Activated CD4-positive, alpha-beta T cell treated with anti-CD3 and anti-CD28 coated beads for 36 hours (primary cell): ENCODE data around the gene XDH. TPM values are rescaled to one million over a fixed set of nuclear protein-coding genes. Genes with fewer than 3 reads are reported as not detected.

Source experiments
- ATAC-seq: fragments of 200-7000 bp; cut with Tn5 transposase; one replicate; pipeline ENCODE4 v1.10.0; 2021; ENCODE audit warnings: mild to moderate bottlenecking, moderate library complexity
- CTCF ChIA-PET: fragments of 350-600 bp; sonication (Branson Sonifier 250); formaldehyde crosslinking; loops from one replicate; lab custom pipeline; 2021; ENCODE audit warnings: antibody characterized with exemption; lab: Charles Lee
- POLR2A ChIA-PET: fragments of 350-600 bp; sonication (Branson Sonifier 250); formaldehyde crosslinking; loops from one replicate; lab custom pipeline; 2021; ENCODE audit warnings: antibody characterized with exemption, inconsistent platforms; lab: Charles Lee
- DNase-seq: peaks from one replicate; pipeline ENCODE4 v3.0.0-alpha.2; 2020
- H3K27ac Mint-ChIP-seq: one replicate; pipeline ENCODE4 v1.8.0; 2021; ENCODE audit warnings: mixed read lengths
- H3K27me3 Mint-ChIP-seq: one replicate; pipeline ENCODE4 v1.8.0; 2021; ENCODE audit warnings: mixed read lengths
- H3K36me3 Mint-ChIP-seq: one replicate; pipeline ENCODE4 v1.8.0; 2021; ENCODE audit warnings: low read depth, mixed read lengths
- H3K4me1 Mint-ChIP-seq: one replicate; pipeline ENCODE4 v1.8.0; 2021; ENCODE audit warnings: mixed read lengths
- H3K4me3 Mint-ChIP-seq: one replicate; pipeline ENCODE4 v1.8.0; 2021; ENCODE audit warnings: mild to moderate bottlenecking, moderate library complexity, mixed read lengths
- H3K9me3 Mint-ChIP-seq: one replicate; pipeline ENCODE4 v1.8.0; 2021; ENCODE audit warnings: low read depth, mixed read lengths
- intact Hi-C, 2 experiments: fragments of 100-400 bp; cut with DNase I in 1 of 2; cut with micrococcal nuclease in 1 of 2; formaldehyde crosslinking; loops; one replicate each; pipeline versions ENCODE4 v1.14.2 to v1.15.1; 2022 to 2024; cut with DNase I, micrococcal nuclease
- total RNA-seq, 2 experiments: library from RNA; stranded (reverse); gene quantifications; one replicate each; pipeline ENCODE4 v1.2.3, GENCODE V29; 2021

Gene XDH
- total RNA-seq, 2 experiments from 2014 or later = 0.11 TPM; not detected in 1

GRCh38 chr2:31426096-31426495, 11.6 kb upstream of the XDH start:
- ATAC-seq = no peak
- intact Hi-C loops = no loop called here
- Mint-ChIP-seq H3K27ac (no peak overlapping the region), H3K27me3 (peaks cover 16% of the 10 kb centered on the region), H3K9me3 (peaks cover 1% of the 10 kb centered on the region), H3K4me1 (peaks cover 18% of the 10 kb centered on the region), H3K4me3 (no peak overlapping the region), H3K36me3 (no peaks in the 10 kb centered on the region)
- CTCF ChIA-PET = no interaction called here
- DNase-seq = no peak
- POLR2A ChIA-PET = no interaction called here

- no peak for ATAC-seq
- ChIA-PET CTCF (no interaction called here), POLR2A (no interaction called here)
- peaks cover under 1% of the 10 kb centered on the region for H3K4me1 Mint-ChIP-seq
- H3K9me3 Mint-ChIP-seq = peaks cover 21% of the 10 kb centered on the region
- intact Hi-C loops = no loop called here
- no peak overlapping the region for H3K4me3 Mint-ChIP-seq
- H3K36me3 Mint-ChIP-seq = no peaks in the 10 kb centered on the region
- DNase-seq = no peak
- no peak overlapping the region for H3K27ac Mint-ChIP-seq
- H3K27me3 Mint-ChIP-seq = peaks cover 7% of the 10 kb centered on the region
Observed at GRCh38 chr2:31421634-31422033, 7.1 kb upstream of the XDH start.

- H3K4me3 Mint-ChIP-seq = no peak overlapping the region
- POLR2A ChIA-PET = no interaction called here
- H3K9me3 Mint-ChIP-seq = peaks cover 21% of the 10 kb centered on the region
- H3K27me3 Mint-ChIP-seq = peaks cover 3% of the 10 kb centered on the region
- intact Hi-C loops = no loop called here
- CTCF ChIA-PET = no interaction called here
- peaks cover 6% of the 10 kb centered on the region for H3K4me1 Mint-ChIP-seq
- no peak for ATAC-seq
- H3K27ac Mint-ChIP-seq = no peak overlapping the region
- DNase-seq = no peak
- H3K36me3 Mint-ChIP-seq = no peaks in the 10 kb centered on the region
Observed at GRCh38 chr2:31420936-31421335, 6.4 kb upstream of the XDH start.

GRCh38 chr2:31419386-31419785, 4.8 kb upstream of the XDH start:
- Mint-ChIP-seq H3K27me3 (peaks cover 2% of the 10 kb centered on the region), H3K36me3 (no peaks in the 10 kb centered on the region), H3K4me1 (peaks cover 9% of the 10 kb centered on the region), H3K27ac (no peak overlapping the region), H3K4me3 (no peak overlapping the region), H3K9me3 (peaks cover 21% of the 10 kb centered on the region)
- DNase-seq (no peak), ATAC-seq (no peak)
- POLR2A ChIA-PET = no interaction called here
- intact Hi-C loops = loop anchor here in 1 of 2 experiments (10.0 kb wide), 1 partner anchor 105 kb away; no protein-coding TSS in a partner anchor
- CTCF ChIA-PET = interaction anchor here (1.3 to 1.5 kb wide), 3 partner anchors 12 to 107 kb away, joined by 3 to 6 read pairs (median 3); no protein-coding TSS in a partner anchor

- ATAC-seq (no peak), DNase-seq (no peak)
- ChIA-PET CTCF (interaction anchor here (0.6 to 0.9 kb wide), 2 partner anchors 27 to 108 kb away, joined by 3 to 5 read pairs; no protein-coding TSS in a partner anchor), POLR2A (no interaction called here)
- no peaks in the 10 kb centered on the region for H3K36me3 Mint-ChIP-seq
- peaks cover 16% of the 10 kb centered on the region for H3K9me3 Mint-ChIP-seq
- H3K4me3 Mint-ChIP-seq = no peak overlapping the region
- peaks cover 10% of the 10 kb centered on the region for H3K4me1 Mint-ChIP-seq
- intact Hi-C loops = loop anchor here in 1 of 2 experiments (10.0 kb wide), 1 partner anchor 109 kb away; no protein-coding TSS in a partner anchor
- H3K27me3 Mint-ChIP-seq = peaks cover 6% of the 10 kb centered on the region
- no peak overlapping the region for H3K27ac Mint-ChIP-seq
Observed at GRCh38 chr2:31415421-31415820, 879 bp upstream of the XDH start.

GRCh38 chr2:31413862-31414550, 536 bp downstream of the XDH start:
- CTCF ChIA-PET = no interaction called here
- peaks cover 10% of the 10 kb centered on the region for H3K4me1 Mint-ChIP-seq
- intact Hi-C loops = loop anchor here (1.0 to 10.0 kb wide), 2 partner anchors 110 to 111 kb away; no protein-coding TSS in a partner anchor

GRCh38 chr2:31413025-31413424, 1.5 kb downstream of the XDH start:
- POLR2A ChIA-PET = no interaction called here
- no peaks in the 10 kb centered on the region for H3K36me3 Mint-ChIP-seq

More at GRCh38 chr2:31413862-31414550, 536 bp downstream of the XDH start:
- no peaks in the 10 kb centered on the region for H3K36me3 Mint-ChIP-seq
- H3K4me3 Mint-ChIP-seq = no peak overlapping the region
- POLR2A ChIA-PET = no interaction called here
- DNase-seq (no peak), ATAC-seq (no peak)
- peaks cover 11% of the 10 kb centered on the region for H3K27me3 Mint-ChIP-seq
- H3K27ac Mint-ChIP-seq = no peak overlapping the region
- H3K9me3 Mint-ChIP-seq = peaks cover 8% of the 10 kb centered on the region

GRCh38 chr2:31411771-31412170, 2.8 kb downstream of the XDH start:
- Mint-ChIP-seq H3K27me3 (peaks cover 23% of the 10 kb centered on the region), H3K9me3 (no peaks in the 10 kb centered on the region), H3K4me1 (peaks cover 10% of the 10 kb centered on the region), H3K36me3 (no peaks in the 10 kb centered on the region), H3K4me3 (no peak overlapping the region), H3K27ac (no peak overlapping the region)
- POLR2A ChIA-PET = no interaction called here
- CTCF ChIA-PET = no interaction called here
- intact Hi-C loops = loop anchor here in 1 of 2 experiments (10.0 kb wide), 1 partner anchor 113 kb away; no protein-coding TSS in a partner anchor
- no peak for ATAC-seq
- DNase-seq = no peak

More at GRCh38 chr2:31413025-31413424, 1.5 kb downstream of the XDH start:
- Mint-ChIP-seq H3K4me1 (peaks cover 10% of the 10 kb centered on the region), H3K4me3 (no peak overlapping the region), H3K9me3 (peaks cover under 1% of the 10 kb centered on the region), H3K27ac (no peak overlapping the region), H3K27me3 (peaks cover 21% of the 10 kb centered on the region)
- intact Hi-C loops = loop anchor here in 1 of 2 experiments (10.0 kb wide), 1 partner anchor 112 kb away; no protein-coding TSS in a partner anchor
- no peak for ATAC-seq
- CTCF ChIA-PET = no interaction called here
- DNase-seq = no peak

- DNase-seq = no peak
- CTCF ChIA-PET = interaction anchor here (0.6 to 0.9 kb wide), 2 partner anchors 12 to 28 kb away, joined by 3 read pairs; no protein-coding TSS in a partner anchor
Observed at GRCh38 chr2:31406593-31407385, 7.8 kb downstream of the XDH start.

GRCh38 chr2:31404827-31405226, 9.7 kb downstream of the XDH start:
- Mint-ChIP-seq H3K36me3 (no peaks in the 10 kb centered on the region), H3K4me3 (no peak overlapping the region), H3K4me1 (no peaks in the 10 kb centered on the region), H3K27ac (no peak overlapping the region), H3K9me3 (no peaks in the 10 kb centered on the region), H3K27me3 (peaks cover 19% of the 10 kb centered on the region)
- intact Hi-C loops = no loop called here
- no peak for DNase-seq
- ATAC-seq = no peak
- POLR2A ChIA-PET = no interaction called here
- CTCF ChIA-PET = interaction anchor here (0.9 to 1.1 kb wide), 2 partner anchors 13 to 119 kb away, joined by 4 read pairs; no protein-coding TSS in a partner anchor

More at GRCh38 chr2:31406593-31407385, 7.8 kb downstream of the XDH start:
- intact Hi-C loops = no loop called here
- POLR2A ChIA-PET = no interaction called here
- no peak for ATAC-seq
- no peaks in the 10 kb centered on the region for H3K4me1 Mint-ChIP-seq
- H3K27ac Mint-ChIP-seq = no peak overlapping the region
- peaks cover 21% of the 10 kb centered on the region for H3K27me3 Mint-ChIP-seq
- H3K4me3 Mint-ChIP-seq = no peak overlapping the region
- H3K9me3 Mint-ChIP-seq = no peaks in the 10 kb centered on the region
- no peaks in the 10 kb centered on the region for H3K36me3 Mint-ChIP-seq

- intact Hi-C loops = no loop called here
- H3K36me3 Mint-ChIP-seq = no peaks in the 10 kb centered on the region
- ATAC-seq (no peak), DNase-seq (no peak)
- no peaks in the 10 kb centered on the region for H3K4me1 Mint-ChIP-seq
- ChIA-PET POLR2A (no interaction called here), CTCF (interaction anchor here (1.1 kb wide), 1 partner anchor 12 kb away, joined by 4 read pairs; no protein-coding TSS in a partner anchor)
- no peak overlapping the region for H3K4me3 Mint-ChIP-seq
- no peaks in the 10 kb centered on the region for H3K9me3 Mint-ChIP-seq
- H3K27me3 Mint-ChIP-seq = peaks cover 17% of the 10 kb centered on the region
- H3K27ac Mint-ChIP-seq = no peak overlapping the region
Observed at GRCh38 chr2:31404302-31404701, 10.2 kb downstream of the XDH start.
